GM19328 (cell line): ENCODE results near the gene SCUBE1.

Experiments
- ATAC-seq: cut with Tn5 transposase; IDR thresholded peaks from one replicate; pipeline ENCODE4 v1.9.1; 2021; ENCODE audit warnings: mild to moderate bottlenecking, moderate library complexity; ENCODE audit not compliant: unreplicated experiment

Gene SCUBE1

DNA sequence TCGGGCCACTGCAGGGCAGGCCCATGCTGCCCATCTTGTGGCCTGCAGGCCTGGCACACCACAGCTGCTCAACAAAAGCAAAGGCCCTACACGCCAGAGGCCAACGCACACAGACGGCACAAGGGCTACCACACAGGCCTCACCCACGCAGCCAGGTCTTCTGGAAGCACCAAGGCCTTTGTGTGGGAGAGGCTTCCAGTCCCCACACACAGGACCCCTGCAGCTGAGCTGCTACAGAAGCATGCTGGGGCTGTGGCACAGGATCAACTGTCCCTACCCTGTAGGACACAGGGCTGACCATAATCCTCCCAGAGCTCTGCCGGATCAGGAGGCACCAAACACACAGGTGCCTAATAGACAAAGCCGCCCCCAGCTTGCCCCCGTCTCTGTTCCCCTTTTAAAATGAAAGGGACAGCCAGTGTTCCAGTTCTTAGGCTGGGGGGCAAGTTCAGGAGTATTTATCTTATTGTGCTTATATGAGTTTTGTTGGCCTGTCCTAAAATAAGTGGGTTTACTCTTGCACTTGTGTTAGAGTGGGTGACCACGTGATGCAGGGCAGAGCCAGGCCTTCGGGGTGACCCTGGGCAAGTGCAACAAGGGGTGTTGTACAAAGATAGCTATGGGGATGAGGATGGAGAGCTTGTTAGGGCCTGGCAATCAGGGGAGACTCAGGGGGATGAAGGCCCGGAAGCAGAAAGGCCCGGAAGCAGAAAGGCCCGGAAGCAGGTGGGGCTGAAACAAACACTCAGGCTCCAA is 161.7 kb downstream of the SCUBE1 start:
- ATAC-seq: no peak

DNA sequence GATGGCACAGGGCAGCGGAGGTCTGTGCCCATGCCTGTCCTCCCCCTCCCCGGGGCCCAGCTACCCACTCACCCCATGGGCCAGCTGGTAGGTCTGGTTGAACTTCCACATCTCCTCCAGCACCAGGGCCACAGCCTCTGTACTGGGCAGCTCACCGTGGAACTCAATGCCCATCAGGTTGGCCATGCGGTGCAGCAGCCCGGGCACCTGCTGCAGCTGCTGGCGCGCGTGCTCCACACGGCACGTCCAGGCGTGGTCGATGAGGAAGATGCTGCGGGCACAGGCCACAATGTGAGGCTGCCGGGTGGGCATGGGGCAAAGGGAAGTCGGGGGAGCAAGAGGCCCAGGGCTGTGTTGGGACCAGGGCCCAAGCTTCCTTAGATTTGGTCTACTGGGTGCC is 162.5 kb downstream of the SCUBE1 start:
- ATAC-seq: no peak

DNA sequence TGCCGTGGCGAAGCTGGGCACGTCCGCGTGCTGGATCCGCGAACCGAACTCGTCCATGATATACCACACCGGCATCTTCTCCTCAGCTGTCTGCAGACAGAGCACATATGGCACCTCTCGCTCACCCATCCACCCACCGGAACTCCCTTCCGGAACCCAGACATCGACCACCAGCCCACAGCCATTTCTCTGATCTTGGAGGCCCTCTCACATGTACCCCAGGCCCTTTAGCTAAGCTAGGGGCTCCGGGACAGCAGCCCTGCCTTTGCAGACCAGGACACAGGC is 163.3 kb downstream of the SCUBE1 start:
- ATAC-seq: no peak

DNA sequence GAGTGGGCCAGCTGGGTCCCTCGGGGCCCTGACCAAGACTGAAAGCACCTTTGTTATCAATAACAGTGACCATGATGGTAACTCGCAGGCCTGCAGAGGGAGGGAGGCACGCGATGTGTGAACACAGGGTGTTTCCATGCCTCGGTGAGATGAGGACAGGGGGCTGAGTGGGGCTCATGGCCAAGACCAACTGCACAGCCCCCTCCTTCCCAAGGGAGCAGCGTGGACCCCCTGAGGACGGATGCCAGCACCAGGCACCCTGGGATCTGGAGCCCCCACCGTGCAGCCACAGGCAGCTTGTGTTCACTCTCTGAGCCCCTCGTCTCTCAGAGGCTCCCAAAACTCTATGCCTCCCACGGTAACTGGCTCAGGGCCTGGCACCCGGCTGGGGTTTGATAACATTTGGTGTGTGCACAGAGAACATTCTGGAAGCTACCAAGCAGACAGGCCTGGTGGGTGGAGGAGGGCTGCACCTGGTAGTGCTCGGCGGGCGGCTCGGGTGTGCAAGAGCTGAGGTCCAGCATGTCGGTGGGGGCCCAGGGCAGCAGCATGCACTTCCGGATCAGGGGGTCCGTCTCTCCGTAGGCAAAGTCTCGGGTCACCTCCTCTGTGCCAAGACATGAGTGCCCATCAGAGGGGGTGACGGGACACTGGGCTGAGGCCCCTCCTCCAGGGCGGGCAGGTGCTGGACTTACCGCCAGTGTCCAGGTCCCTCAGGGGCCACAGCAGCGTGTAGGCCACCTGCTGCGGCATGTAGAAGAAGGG is 163.8 kb downstream of the SCUBE1 start:
- ATAC-seq: no peak

DNA sequence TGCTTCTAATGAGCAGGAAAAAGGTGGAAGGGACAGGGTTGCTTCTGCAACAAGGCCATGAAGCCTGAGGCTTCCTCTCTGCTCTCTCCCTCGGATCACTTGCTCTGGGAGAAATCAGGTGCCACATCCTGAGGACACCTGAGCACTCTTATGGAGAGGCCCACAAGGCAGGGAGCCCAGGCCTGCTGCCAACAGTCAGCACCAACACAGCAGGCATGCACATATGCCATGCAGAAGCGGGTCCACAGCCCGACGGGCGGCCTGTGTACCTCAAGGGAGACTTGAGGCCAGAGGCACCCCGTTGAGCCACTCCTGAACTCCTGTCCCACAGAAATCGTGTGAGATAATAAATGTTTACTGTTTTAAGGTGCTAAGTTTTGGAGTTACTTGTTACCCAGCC is 165.7 kb downstream of the SCUBE1 start:
- no peak for ATAC-seq

DNA sequence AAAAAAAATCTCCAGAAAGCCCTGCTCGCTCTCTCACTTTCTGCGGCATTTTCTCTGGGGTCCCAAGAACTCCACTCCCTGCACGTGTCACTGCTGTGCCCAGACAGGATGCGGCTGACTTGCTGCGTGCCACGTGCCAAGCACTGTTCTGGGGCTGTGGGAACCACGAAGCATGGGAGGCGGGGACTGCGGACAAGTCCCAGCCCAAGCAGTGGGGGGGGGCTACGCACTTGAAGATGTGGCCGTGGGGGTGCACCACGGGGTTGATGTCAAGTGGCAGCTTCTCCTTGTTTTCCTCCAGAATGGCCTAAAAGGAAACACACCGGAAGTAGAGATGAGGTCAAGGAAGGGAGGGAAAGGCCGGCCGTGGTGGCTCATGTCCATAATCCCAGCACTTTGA is 167.1 kb downstream of the SCUBE1 start:
- no peak for ATAC-seq

DNA sequence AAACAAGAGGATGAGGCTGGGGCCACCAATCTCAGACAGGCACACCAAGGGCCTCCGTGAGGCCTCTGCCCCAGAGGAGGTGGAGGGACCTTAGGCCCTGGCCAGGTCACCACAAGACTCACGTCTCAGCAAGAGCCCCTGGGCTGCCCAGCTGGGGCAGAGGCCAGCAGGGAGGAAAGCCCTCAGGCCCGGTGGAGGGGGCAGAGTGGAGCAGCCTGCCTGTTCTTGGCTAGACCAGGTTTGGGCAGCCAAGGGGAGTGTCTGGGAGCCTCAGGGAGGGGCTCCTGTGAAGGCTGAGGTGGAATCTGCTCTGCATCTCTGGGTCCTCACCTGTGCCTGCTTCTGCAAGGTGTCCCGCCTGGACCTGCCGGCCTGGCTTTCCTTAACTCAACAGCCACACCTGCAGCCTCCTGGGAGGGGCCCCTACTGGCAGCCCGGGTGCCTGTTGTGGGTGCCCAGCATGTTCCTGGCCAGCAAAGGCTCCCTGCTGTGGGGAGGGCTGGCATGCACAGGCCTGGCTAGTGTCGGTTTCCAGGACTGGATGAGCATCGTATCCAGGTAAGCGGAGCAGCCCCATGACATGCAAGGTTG is 168.1 kb downstream of the SCUBE1 start:
- no peak for ATAC-seq

DNA sequence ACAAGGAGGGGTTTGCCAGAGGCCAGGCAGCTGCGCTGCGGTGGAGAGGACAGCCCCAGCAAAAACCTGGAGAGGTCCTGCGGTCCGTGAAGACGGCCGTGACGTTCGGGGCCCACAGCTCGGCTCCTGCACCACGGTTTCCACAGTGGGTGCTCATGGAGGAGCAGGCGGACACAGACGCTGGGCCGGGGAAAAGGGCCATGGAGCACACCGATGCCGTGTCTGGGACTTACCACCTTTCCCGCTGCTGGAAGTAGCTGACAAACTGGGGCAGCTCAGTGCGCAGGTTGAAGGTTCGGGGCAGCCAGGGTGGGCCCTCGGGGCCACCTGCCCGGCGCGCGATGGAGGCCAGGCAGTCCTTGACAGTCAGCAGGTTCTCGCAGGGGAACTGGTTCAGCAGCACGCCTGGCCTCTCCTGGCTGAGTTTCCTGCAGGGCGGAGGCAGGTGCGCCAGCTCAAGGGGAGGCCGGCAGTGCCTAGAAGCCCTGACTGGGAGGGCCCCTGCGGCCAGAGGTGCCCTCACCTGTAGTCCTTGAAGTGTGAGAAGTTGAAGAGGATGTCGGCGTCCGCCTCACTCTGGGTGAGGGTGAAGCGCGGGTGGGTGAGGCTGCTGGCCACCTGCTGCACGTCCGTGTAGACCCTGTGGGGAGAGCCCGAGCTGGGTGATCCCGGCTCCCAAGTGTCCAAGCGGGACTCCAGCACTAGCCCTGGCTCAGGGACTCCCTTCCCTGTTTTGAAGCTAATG is 169.0 kb downstream of the SCUBE1 start:
- ATAC-seq: no peak

DNA sequence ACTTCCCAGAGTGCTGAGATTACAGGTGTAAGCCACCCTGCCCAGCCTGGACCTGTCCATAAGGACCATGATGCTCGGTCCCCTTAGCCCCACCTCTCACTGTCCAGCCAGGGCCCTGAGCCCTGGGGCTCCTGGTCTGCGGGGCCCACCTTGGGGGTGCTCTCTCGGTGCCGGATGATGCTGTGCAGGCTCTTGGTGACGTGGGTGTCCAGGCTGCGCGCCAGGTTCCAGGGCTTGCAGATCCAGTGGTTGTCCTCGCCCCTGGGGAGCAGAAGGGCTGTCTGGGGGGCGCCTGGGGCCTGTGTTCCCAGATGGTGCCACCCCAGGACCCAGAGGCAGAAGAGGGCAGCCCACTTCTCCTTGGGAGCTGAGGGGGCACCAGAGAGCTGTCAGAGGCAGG is 169.6 kb downstream of the SCUBE1 start:
- no peak for ATAC-seq

DNA sequence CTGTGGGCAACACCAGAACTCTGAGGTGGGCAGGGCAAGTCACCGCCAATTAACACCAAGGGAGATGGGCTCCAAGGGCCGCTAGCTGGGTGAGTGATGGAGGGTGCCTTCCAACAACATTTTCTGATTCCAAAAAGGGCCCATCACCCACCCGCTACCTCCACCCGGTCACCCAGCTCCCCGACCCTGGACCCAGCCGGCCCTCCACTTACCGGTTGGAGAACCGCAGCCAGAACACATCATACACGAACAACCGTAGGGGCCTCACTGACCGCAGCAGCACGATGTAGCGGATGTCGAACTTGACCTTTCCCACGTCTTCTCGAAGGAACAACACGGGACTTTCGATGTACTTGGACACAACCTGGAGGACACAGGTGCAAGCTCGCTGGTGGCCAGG is 171.0 kb downstream of the SCUBE1 start:
- ATAC-seq: no peak

DNA sequence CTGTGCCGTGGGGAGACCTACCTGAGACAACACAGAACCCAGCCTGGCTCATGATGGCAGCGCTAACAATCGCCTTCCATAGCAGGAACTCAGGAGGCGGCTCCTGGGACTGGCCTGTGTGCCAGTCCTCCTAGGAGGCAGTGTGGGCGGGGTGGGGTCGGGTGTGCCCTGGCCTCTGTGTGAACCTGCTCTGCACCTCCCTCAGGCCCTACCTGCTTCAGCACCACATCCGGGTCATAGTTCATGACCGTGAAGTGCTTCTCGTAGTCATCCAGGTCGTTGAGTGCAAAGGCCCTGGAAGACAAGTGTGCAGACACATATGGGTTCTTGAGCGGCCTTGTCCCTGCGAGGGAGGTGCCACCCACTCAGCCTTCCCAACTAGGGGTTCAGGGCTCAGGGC is 171.6 kb downstream of the SCUBE1 start:
- no peak for ATAC-seq

DNA sequence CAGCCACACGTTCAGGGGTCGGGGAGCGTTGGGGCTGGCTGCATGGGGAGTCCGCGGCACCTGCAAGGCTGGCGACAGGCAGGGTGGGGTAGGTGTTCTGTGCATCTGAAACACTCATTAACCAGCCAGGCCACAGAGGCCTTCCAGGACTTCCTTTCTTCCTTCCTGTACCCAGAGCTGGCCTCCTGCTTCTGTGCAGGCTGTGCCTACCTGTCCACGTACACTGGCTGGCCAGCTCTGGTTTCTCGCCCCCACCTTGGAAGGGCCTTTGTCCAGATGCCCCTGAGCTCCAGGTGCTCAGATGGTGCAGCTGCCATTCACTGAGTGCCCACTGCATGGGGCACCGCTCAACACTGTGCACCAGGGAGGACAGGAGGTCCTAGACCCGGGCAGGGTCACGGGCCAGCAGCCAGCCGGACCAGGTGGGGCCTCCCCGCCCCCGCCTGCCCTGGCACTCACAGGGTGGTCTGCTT is 172.1 kb downstream of the SCUBE1 start:
- no peak for ATAC-seq

DNA sequence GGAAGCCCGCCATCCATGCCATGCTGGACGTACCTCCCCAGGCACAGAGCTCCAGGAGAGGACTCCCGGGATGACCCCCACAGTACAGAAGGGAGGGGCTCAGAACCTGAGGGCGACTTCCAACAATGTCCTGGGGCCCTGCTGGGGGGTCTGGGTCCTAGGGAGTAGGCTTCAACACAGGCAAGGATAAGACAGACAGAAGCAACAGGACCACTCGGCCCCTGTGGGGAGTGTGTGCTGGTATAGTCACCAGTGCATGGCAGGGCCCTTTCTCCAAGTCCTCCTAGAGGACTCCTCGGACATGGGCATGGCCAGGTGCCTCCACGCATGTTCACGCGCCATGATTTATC is 173.1 kb downstream of the SCUBE1 start:
- ATAC-seq: no peak

DNA sequence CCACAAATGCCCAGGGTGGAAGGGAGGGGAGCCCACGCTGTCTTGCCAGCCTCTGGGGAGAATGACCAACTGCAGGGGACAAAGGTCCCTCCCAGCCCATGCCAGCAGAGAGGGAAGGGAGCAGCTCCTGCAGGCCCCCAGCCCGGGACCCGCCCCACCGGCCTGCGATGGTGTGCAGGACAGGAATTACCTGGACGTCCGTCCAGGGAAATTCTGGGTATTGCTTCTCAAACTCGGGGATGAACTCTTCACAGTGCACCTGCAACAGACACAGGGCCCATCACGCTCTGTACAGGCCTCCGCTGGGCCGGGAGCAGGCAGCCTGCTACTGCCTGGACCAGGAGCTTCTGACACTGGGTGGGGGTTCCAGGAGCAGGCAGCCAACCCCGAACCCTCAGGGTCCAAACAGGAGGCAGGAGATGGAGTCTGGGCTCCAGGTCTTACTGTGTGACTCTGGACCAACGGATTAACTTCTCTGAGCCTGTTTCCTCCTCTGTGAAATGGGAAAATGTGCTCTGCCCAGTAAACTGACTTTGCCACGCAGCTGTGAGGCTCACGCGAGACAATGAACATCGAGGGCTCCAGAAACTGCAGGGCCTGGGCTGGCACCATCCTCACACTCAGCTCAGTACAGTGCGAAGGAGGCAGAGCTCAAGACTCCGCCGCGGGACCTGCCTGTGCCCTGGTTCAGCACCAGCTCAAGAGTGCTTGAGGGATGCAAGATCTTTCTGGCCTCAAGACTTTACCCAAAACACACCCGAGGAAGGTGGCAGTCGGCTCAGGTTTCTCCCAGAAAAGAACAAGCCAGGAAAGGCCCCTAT is 173.7 kb downstream of the SCUBE1 start:
- no peak for ATAC-seq

DNA sequence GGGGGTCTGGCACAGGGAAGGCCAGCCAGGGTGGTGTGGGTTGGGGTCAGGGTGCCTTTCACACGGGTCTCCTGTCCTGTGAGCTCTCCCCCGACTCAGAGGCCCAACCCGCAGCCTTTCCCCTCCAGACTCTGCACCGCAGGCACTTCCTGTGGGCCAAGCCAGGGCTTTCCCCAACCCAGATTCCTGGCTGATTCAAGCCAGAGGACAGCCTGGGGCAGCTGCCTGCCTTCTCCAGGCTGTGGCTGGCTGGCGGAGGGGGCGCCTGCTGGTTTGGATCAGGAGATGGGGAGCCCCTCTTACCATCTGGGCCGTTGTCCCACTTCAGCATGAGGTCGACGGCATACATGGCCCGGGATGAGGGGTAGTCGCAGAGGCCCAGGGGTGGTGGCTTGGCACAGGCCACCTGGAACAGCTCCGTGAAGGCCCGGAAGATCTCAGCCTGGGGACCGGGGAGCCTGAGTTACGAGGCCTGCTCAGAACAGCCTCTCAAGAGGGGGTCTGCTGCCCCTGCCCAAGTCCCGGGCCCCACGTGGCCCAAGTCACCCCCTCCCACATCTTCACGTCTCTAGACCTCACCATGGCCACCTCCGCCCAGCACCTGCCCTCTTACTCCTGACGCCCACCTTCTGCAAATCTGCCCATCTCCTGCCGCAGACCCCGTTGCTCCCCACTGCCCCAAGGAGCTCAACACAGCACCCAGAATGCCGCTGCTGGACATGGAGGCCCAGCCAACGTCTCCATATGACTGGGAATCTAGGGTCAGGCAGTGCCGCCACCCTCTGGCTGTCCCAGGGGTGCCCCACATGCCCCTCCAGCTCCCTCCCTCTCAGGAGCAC is 174.5 kb downstream of the SCUBE1 start:
- ATAC-seq: no peak

DNA sequence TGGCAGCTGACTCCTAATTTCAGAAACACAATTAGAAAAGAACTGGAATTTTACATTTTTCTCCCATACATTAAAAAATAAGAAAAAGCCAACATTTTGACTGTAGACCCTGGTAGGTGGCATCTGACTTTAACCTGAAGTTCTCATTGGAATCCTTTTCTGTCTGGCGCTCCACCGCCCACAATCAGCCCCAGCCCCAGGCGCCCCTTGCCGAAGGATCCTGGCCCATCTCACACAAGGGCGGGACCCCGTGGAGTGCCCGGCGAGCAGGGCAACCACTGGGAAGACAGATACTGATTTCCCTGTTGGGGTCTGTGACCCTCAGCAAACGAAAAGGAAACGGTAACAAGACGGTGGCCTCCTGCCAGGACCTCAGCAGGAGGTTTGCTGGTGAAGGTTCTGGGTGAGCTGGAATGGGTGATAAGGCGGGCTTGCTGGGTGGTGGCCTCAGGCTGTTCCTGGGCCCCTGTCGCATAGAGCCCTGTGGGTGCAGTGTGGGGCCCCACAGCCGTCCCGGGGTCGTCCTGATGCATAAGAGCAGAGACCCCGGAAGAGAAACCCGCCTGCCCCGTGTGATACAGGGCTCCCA is 176.1 kb downstream of the SCUBE1 start:
- no peak for ATAC-seq

DNA sequence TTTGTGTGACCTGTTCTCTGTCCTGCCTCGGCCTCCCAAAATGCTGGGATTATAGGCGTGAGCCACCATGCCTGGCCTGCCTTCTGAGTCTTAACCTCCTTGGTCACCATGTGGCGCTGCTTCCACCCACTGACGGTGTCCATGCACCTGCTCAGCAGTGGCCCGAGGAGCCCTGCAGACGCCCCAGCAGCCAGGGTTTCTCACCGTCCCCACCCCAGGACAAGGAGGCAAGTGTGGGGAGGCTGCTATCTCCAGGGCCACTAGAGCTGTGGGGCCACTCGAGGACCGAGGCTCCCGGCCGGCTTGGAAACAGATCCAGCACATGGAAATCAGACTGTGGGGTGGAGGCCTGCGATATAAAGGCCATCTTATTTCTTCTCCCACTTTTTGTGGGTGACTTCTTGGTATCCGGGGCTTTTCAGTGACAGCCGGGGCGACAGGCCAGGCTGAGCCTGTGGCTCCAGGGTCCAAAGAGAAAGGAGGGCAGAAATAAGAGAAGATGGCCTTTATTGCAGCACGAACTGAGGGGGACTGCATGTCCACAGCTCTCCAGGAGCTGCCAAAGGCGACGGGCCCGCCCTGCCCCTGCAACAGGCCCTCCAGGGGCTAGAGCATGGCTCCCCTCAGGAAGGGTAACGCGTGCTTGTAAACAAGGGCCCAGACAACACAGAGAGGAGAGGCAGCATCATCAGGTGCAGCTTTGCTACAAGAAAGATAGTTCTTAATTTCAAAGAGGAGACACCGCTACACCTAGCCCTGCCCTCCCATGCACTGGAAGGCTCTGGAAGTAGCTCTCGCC is 176.8 kb downstream of the SCUBE1 start:
- no peak for ATAC-seq

DNA sequence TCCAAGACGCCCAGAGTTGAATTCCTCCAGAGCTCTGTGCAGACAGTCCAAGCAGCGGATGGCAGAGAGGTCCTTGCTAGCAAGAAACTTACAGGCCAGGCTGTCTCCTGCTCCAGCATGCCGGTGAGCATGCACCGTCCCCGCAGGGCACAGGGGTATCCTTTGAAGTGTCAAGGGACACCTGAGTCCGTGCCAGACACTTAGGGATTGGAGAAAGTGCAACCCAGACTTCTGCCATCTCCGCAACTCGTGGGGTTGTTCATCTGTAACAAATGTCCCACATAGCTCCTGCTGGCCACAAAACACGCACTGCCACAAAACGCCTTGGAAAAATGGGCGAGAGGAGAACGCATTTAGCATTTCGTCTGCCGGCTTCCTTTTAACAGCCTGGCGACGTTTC is 178.5 kb downstream of the SCUBE1 start:
- ATAC-seq: no peak
